Vagina (tissue), 2 donors: ENCODE results near the gene ACMSD.

ENCODE experiments used
- POLR2A ChIP-seq, 2 donors: fragments of 450-650 bp; IDR thresholded peaks; one replicate each; pipeline ENCODE4 v1.6.1; 2017; ENCODE audit warnings: antibody characterized with exemption in 2 of 2, mild to moderate bottlenecking in 2 of 2, moderate library complexity in 2 of 2
- TF ChIP-seq, protein P1 (sequence below), 3 experiments: fragments of 450-650 bp in 2 of 3; fragments of 200-600 bp in 1 of 3; sonication (generic) in 1 of 3; IDR thresholded peaks; one replicate each; pipeline ENCODE4 v1.5.1; 2017 to 2019; ENCODE audit warnings: antibody characterized with exemption in 3 of 3, mild to moderate bottlenecking in 2 of 3, moderate library complexity in 2 of 3

DNA sequence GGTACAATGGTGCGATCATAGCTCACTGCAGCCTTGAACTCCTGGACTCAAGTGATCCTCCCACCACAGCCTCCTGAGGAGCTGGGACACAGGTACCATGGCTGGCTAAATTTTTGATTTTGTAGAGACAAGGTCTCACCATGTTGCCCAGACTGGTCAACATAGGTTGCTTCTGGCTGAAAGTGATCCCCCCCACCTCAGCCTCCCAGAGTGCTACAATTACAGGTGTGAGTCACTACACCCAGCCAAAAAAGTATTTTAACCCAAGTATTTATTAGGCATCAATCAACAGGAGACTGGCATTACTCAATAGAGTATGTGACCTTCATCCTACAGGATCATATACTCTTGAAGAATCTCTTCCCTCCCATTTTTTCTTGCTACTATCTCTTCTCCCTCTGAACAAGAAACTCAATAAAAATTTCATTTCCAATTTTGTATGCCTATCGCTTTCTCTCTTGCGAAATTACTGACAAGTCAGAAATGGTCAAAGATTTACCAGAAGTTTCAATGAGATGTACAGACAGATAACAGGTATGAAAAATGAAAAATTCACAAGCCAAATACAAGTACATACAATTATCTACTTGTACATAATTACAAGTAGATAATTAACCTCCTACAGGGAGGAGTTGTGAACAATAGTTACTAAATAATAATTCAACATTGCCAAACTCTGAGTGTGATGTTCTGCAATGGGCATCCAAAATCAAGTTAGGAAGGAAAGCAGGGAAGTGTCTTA, 45.3 kb downstream of the ACMSD start:
- TF ChIP-seq, protein P1, sequence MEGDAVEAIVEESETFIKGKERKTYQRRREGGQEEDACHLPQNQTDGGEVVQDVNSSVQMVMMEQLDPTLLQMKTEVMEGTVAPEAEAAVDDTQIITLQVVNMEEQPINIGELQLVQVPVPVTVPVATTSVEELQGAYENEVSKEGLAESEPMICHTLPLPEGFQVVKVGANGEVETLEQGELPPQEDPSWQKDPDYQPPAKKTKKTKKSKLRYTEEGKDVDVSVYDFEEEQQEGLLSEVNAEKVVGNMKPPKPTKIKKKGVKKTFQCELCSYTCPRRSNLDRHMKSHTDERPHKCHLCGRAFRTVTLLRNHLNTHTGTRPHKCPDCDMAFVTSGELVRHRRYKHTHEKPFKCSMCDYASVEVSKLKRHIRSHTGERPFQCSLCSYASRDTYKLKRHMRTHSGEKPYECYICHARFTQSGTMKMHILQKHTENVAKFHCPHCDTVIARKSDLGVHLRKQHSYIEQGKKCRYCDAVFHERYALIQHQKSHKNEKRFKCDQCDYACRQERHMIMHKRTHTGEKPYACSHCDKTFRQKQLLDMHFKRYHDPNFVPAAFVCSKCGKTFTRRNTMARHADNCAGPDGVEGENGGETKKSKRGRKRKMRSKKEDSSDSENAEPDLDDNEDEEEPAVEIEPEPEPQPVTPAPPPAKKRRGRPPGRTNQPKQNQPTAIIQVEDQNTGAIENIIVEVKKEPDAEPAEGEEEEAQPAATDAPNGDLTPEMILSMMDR (IDR thresholded peaks at IDR 0.05): no peak
- TF ChIP-seq POLR2A (IDR thresholded peaks at IDR 0.05): no peak
